Measurements from ENCODE around the gene ALDH8A1.

Gene ALDH8A1

GRCh38 chr6:134949927-134950326 lies at the start of gene ALDH8A1:
Gene ALDH8A1, minus strand, starts transcription at chr6:134950101. Its CDS starts 48 bp downstream, at chr6:134950053.
- FAIRE-seq, result no peak

GRCh38 chr6:134999107-134999506 lies 49.2 kb upstream of the ALDH8A1 start:
- FAIRE-seq, result no peak

GRCh38 chr6:134997133-134997995 lies 47.5 kb upstream of the ALDH8A1 start:
- no peak for FAIRE-seq

- no peak for FAIRE-seq
Measured at GRCh38 chr6:134995536-134995935, 45.6 kb upstream of the ALDH8A1 start.

- no peak for FAIRE-seq
Measured at GRCh38 chr6:134994431-134994830, 44.5 kb upstream of the ALDH8A1 start.

GRCh38 chr6:134992155-134992554 lies 42.3 kb upstream of the ALDH8A1 start:
- FAIRE-seq, result no peak

GRCh38 chr6:134990262-134990661 lies 40.4 kb upstream of the ALDH8A1 start:
- no peak for FAIRE-seq

GRCh38 chr6:134984821-134985220 lies 34.9 kb upstream of the ALDH8A1 start:
- FAIRE-seq, result no peak

- no peak for FAIRE-seq
Measured at GRCh38 chr6:134983823-134984222, 33.9 kb upstream of the ALDH8A1 start.

GRCh38 chr6:134982161-134982560 lies 32.3 kb upstream of the ALDH8A1 start:
- FAIRE-seq, result no peak

- no peak for FAIRE-seq
Measured at GRCh38 chr6:134980846-134981245, 30.9 kb upstream of the ALDH8A1 start.

GRCh38 chr6:134979142-134979541 lies 29.2 kb upstream of the ALDH8A1 start:
- FAIRE-seq, result no peak

- no peak for FAIRE-seq
Measured at GRCh38 chr6:134974370-134974769, 24.5 kb upstream of the ALDH8A1 start.

GRCh38 chr6:134967711-134968110 lies 17.8 kb upstream of the ALDH8A1 start:
- no peak for FAIRE-seq

GRCh38 chr6:134964451-134965203 lies 14.7 kb upstream of the ALDH8A1 start:
- no peak for FAIRE-seq

GRCh38 chr6:134962421-134962820 lies 12.5 kb upstream of the ALDH8A1 start:
- no peak for FAIRE-seq

GRCh38 chr6:134961366-134961765 lies 11.5 kb upstream of the ALDH8A1 start:
- no peak for FAIRE-seq

GRCh38 chr6:134959603-134960002 lies 9.7 kb upstream of the ALDH8A1 start:
- FAIRE-seq, result no peak

GRCh38 chr6:134956676-134957075 lies 6.8 kb upstream of the ALDH8A1 start:
- FAIRE-seq, result no peak

GRCh38 chr6:134956032-134956431 lies 6.1 kb upstream of the ALDH8A1 start:
- no peak for FAIRE-seq

GRCh38 chr6:134954272-134955000 lies 4.5 kb upstream of the ALDH8A1 start:
- no peak for FAIRE-seq

GRCh38 chr6:134951494-134952263 lies 1.8 kb upstream of the ALDH8A1 start:
- no peak for FAIRE-seq

- FAIRE-seq, result no peak
Measured at GRCh38 chr6:134950482-134950881, 581 bp upstream of the ALDH8A1 start.
